Fibroblast of skin of left quadriceps (primary cell): ENCODE measurements around the gene NEK8.
"Not testable (repeated sequence)": the region's sequence is repeated elsewhere in the genome, so short reads cannot be mapped to it uniquely, and the experiment has no call there.

Experiments
- DNase-seq, 2 experiments: peaks; one replicate each; pipeline ENCODE4 v3.0.0-alpha.2; 2013; ENCODE audit warnings: low read depth in 2 of 2

The NEK8 gene

GRCh38 chr17:28725660-28726225 is 2.8 kb upstream of the NEK8 start:
- DNase-seq, result no peak

- no peak for DNase-seq
Measured at GRCh38 chr17:28726226-28726626, 2.4 kb upstream of the NEK8 start, which contains the start of gene TLCD1. TSS of gene TLCD1 (minus strand) at chr17:28726233. CDS start at chr17:28726097, 136 bp downstream.

- DNase-seq, result peak; percentile 85 to 88
Measured at GRCh38 chr17:28726627-28727491, 1.7 kb upstream of the NEK8 start.

- no peak for DNase-seq
Measured at GRCh38 chr17:28729950-28730330, 1.4 kb downstream of the NEK8 start.

GRCh38 chr17:28733346-28733745 is 4.8 kb downstream of the NEK8 start:
- no peak for DNase-seq

GRCh38 chr17:28734712-28735241 is 6.2 kb downstream of the NEK8 start:
- DNase-seq, result no peak

- no peak for DNase-seq
Measured at GRCh38 chr17:28735242-28735722, 6.7 kb downstream of the NEK8 start.

- DNase-seq, result not testable (repeated sequence)
Measured at GRCh38 chr17:28735913-28736769, 7.6 kb downstream of the NEK8 start.

GRCh38 chr17:28737316-28737715 is 8.7 kb downstream of the NEK8 start:
- DNase-seq, result no peak

GRCh38 chr17:28737770-28738679 is 9.4 kb downstream of the NEK8 start:
- no peak for DNase-seq

- DNase-seq, result no peak
Measured at GRCh38 chr17:28738680-28739384, 10.2 kb downstream of the NEK8 start.

- no peak for DNase-seq
Measured at GRCh38 chr17:28740406-28741357, 12.1 kb downstream of the NEK8 start.

- no peak for DNase-seq
Measured at GRCh38 chr17:28741358-28742349, 13.1 kb downstream of the NEK8 start.

- DNase-seq, result peak in 1 of 2 experiments; percentile 48
Measured at GRCh38 chr17:28743243-28744103, 14.9 kb downstream of the NEK8 start, which contains the start of gene TRAF4. TSS of gene TRAF4 (plus strand) at chr17:28744011. CDS start at chr17:28744113, 102 bp downstream.

GRCh38 chr17:28744104-28744971 is 15.8 kb downstream of the NEK8 start:
- no peak for DNase-seq
